Stomach smooth muscle (tissue), 2 donors: ENCODE measurements around the gene HLA-DOB.
"Not testable (repeated sequence)": the region's sequence is repeated elsewhere in the genome, so short reads cannot be mapped to it uniquely, and the experiment has no call there.

ENCODE experiments used
- H3K27ac ChIP-seq: one replicate; pipeline ENCODE4 v1.7.0; 2013; ENCODE audit warnings: mild to moderate bottlenecking, low read length, inconsistent platforms
- H3K27me3 ChIP-seq, 2 donors: one replicate each; pipeline ENCODE4 v1.7.0; 2013; ENCODE audit warnings: low read length in 2 of 2; ENCODE audit not compliant: insufficient read depth in 2 of 2, control insufficient read depth in 1 of 2
- H3K36me3 ChIP-seq, 2 donors: one replicate each; pipeline ENCODE4 v1.7.0; 2013; ENCODE audit warnings: low read length in 2 of 2; ENCODE audit not compliant: control insufficient read depth in 2 of 2, insufficient read depth in 2 of 2
- H3K4me1 ChIP-seq: one replicate; pipeline ENCODE4 v1.7.0; 2013; ENCODE audit warnings: low read length; ENCODE audit not compliant: control insufficient read depth, insufficient read depth
- H3K4me3 ChIP-seq, 2 donors: one replicate each; pipeline ENCODE4 v1.7.0; 2013; ENCODE audit warnings: low read length in 2 of 2
- H3K9ac ChIP-seq, 2 donors: one replicate each; pipeline ENCODE4 v1.7.0; 2013; ENCODE audit warnings: low read length in 2 of 2, mild to moderate bottlenecking in 1 of 2
- H3K9me3 ChIP-seq, 2 donors: one replicate each; pipeline ENCODE4 v1.7.0; 2013; ENCODE audit warnings: low read length in 2 of 2; ENCODE audit not compliant: control insufficient read depth in 2 of 2
- donor health status: healthy.
- donor health status: Pancreatic carcinoma.

Gene HLA-DOB

GRCh38 chr6:32785781-32786533 is 30.8 kb downstream of the HLA-DOB start:
- Histone ChIP-seq H3K9me3 (no peaks in the 10 kb centered on the region), H3K27me3 (peaks cover 2 to 3% of the 10 kb centered on the region in 2 donors), H3K9ac (no peak overlapping the region), H3K4me1 (no peaks in the 10 kb centered on the region), H3K36me3 (no peaks in the 10 kb centered on the region), H3K27ac (no peak overlapping the region), H3K4me3 (no peak overlapping the region)

- H3K4me3 ChIP-seq, H3K9ac ChIP-seq, H3K27ac ChIP-seq, H3K27me3 ChIP-seq, H3K36me3 ChIP-seq, H3K4me1 ChIP-seq, H3K9me3 ChIP-seq: not testable (repeated sequence)
Measured at GRCh38 chr6:32782923-32783322, 33.9 kb downstream of the HLA-DOB start.

- H3K36me3 ChIP-seq: no peaks in the 10 kb centered on the region
- H3K9me3 ChIP-seq: no peaks in the 10 kb centered on the region
- no peaks in the 10 kb centered on the region for H3K4me1 ChIP-seq
- no peak overlapping the region for H3K27ac ChIP-seq
- no peak overlapping the region for H3K9ac ChIP-seq
- no peak overlapping the region for H3K4me3 ChIP-seq
- H3K27me3 ChIP-seq: peaks cover 0 to 4% of the 10 kb centered on the region in 2 donors
Measured at GRCh38 chr6:32779036-32779435, 37.8 kb downstream of the HLA-DOB start.

GRCh38 chr6:32775071-32775470 is 41.7 kb downstream of the HLA-DOB start:
- Histone ChIP-seq H3K9me3 (no peaks in the 10 kb centered on the region), H3K4me3 (no peak overlapping the region), H3K36me3 (no peaks in the 10 kb centered on the region), H3K27ac (no peak overlapping the region), H3K4me1 (no peaks in the 10 kb centered on the region), H3K27me3 (peaks cover 0 to 2% of the 10 kb centered on the region in 2 donors), H3K9ac (no peak overlapping the region)

- no peaks in the 10 kb centered on the region for H3K4me1 ChIP-seq
- no peaks in the 10 kb centered on the region for H3K9me3 ChIP-seq
- H3K36me3 ChIP-seq: no peaks in the 10 kb centered on the region
- H3K4me3 ChIP-seq: no peak overlapping the region
- no peak overlapping the region for H3K27ac ChIP-seq
- H3K27me3 ChIP-seq: peaks cover 3 to 4% of the 10 kb centered on the region in 2 donors
- H3K9ac ChIP-seq: no peak overlapping the region
Measured at GRCh38 chr6:32774426-32774825, 42.4 kb downstream of the HLA-DOB start.

- H3K27me3 ChIP-seq: peaks cover 4 to 5% of the 10 kb centered on the region in 2 donors
- no peaks in the 10 kb centered on the region for H3K36me3 ChIP-seq
- no peak overlapping the region for H3K27ac ChIP-seq
- no peaks in the 10 kb centered on the region for H3K4me1 ChIP-seq
- no peak overlapping the region for H3K9ac ChIP-seq
- no peak overlapping the region for H3K4me3 ChIP-seq
- H3K9me3 ChIP-seq: no peaks in the 10 kb centered on the region
Measured at GRCh38 chr6:32772656-32773055, 44.1 kb downstream of the HLA-DOB start.

- no peaks in the 10 kb centered on the region for H3K36me3 ChIP-seq
- H3K4me1 ChIP-seq: no peaks in the 10 kb centered on the region
- H3K9me3 ChIP-seq: no peaks in the 10 kb centered on the region
- peaks cover 8 to 20% of the 10 kb centered on the region in 2 donors for H3K27me3 ChIP-seq
- H3K4me3 ChIP-seq: no peak overlapping the region
- H3K9ac ChIP-seq: no peak overlapping the region
- H3K27ac ChIP-seq: no peak overlapping the region
Measured at GRCh38 chr6:32764048-32764447, 52.8 kb downstream of the HLA-DOB start.

GRCh38 chr6:32763421-32763820 is 53.4 kb downstream of the HLA-DOB start, which contains the start of gene HLA-DQB2:
TSS of gene HLA-DQB2 (minus strand) at chr6:32763532. CDS start at chr6:32763470, 62 bp downstream.
- no peak within 1 kb of the TSS for H3K9ac ChIP-seq
- no peak within 1 kb of the TSS for H3K4me3 ChIP-seq
- no peaks in the 10 kb centered on the region for H3K36me3 ChIP-seq
- peaks cover 8 to 20% of the 10 kb centered on the region in 2 donors for H3K27me3 ChIP-seq
- H3K4me1 ChIP-seq: no peaks in the 10 kb centered on the region
- H3K9me3 ChIP-seq: no peaks in the 10 kb centered on the region
- H3K27ac ChIP-seq: no peak within 1 kb of the TSS
